Measurements from ENCODE around the gene PHLDB3. TPM values are rescaled to one million over a fixed set of nuclear protein-coding genes. Genes with fewer than 3 reads are reported as not detected.

The PHLDB3 gene
- total and polyA plus RNA-seq, 12 donors, result 4.0 to 10.0 (median 5.7) TPM

DNA sequence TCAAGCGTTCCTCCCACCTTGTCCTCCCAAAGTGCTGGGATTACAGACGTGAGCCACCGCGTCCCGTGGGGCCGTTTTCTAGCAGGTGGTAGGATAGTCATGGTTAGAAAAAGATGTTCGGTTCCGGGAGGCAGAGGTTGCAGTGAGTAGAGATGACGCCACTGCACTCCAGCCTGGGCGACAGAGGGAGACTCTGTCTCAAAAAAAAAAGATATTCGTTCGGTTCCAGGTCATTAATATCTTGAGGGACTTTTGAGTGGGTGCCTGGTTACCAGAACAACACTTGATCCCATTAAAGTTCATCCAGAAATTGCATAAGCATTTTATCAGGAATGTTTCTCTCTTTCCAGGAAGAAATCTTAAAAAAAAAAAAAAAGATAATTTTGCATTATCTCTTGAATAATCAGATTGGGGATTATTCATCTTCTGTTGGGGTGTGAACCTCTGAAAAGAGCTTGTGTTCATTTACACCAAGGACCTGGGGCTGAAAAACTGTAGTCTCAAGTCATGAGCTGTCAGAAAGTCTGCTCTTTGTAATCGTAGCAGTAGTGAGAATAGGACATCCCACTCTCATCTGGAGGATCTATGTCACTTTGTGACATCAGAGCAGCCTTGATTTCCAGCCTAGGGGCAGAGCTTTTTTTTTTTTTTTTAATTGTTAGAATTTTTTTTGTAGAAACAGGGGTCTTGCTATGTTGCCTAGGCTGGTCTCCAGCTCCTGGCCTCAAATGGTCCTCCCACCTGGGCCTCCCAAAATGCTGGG lies 23.5 kb upstream of the PHLDB3 start:
- Histone ChIP-seq H3K36me3 (peaks cover 0 to 2% (median 0%) of the 10 kb centered on the region in 9 donors), H3K27me3 (no peaks in the 10 kb centered on the region), H3K4me3 (peak overlapping the region in 9 of 10 donors; percentile 76 to 100 (median 91)), H3K9me3 (no peaks in the 10 kb centered on the region), H3K4me1 (peaks cover 0 to 49% (median 40%) of the 10 kb centered on the region in 9 donors), H3K27ac (peak overlapping the region in 9 of 10 donors; percentile 78 to 88 (median 84))
- peak in 1 of 2 donors; percentile 43 for DNase-seq
- intact Hi-C loops (cut with DNase I), result no loop called here
- peak in 3 of 9 donors; percentile 19 to 26 (median 25) for TF ChIP-seq CTCF (IDR thresholded peaks at IDR 0.05)
- 33 to 35% methylated on average over 13 of the region's 13 CpGs for WGBS, 2 donors
- ATAC-seq, result peak in 2 of 8 donors; percentile 5 to 23

GRCh38 chr19:43526884-43527859 lies 22.6 kb upstream of the PHLDB3 start, which contains the start of gene ETHE1:
TSS of gene ETHE1 (minus strand) at chr19:43527201. CDS start at chr19:43527177, 24 bp downstream.
- H3K9me3 ChIP-seq, result no peaks in the 10 kb centered on the region
- peak in 3 of 9 donors; percentile 8 to 12 (median 11) for TF ChIP-seq CTCF (IDR thresholded peaks at IDR 0.05)
- H3K27me3 ChIP-seq, result no peaks in the 10 kb centered on the region
- peak within 1 kb of the TSS; percentile 45 to 100 (median 90) for H3K4me3 ChIP-seq
- ATAC-seq (peak; percentile 92 to 95 (median 94)), DNase-seq (peak; percentile 85 to 89)
- H3K27ac ChIP-seq, result peak within 1 kb of the TSS; percentile 41 to 88 (median 84)
- 4% methylated on average over 53 to 54 of the region's 54 CpGs for WGBS, 2 donors
- peaks cover 0 to 8% (median 0%) of the 10 kb centered on the region in 9 donors for H3K36me3 ChIP-seq
- peaks cover 0 to 42% (median 35%) of the 10 kb centered on the region in 9 donors for H3K4me1 ChIP-seq
- intact Hi-C loops (cut with DNase I), result no loop called here

DNA sequence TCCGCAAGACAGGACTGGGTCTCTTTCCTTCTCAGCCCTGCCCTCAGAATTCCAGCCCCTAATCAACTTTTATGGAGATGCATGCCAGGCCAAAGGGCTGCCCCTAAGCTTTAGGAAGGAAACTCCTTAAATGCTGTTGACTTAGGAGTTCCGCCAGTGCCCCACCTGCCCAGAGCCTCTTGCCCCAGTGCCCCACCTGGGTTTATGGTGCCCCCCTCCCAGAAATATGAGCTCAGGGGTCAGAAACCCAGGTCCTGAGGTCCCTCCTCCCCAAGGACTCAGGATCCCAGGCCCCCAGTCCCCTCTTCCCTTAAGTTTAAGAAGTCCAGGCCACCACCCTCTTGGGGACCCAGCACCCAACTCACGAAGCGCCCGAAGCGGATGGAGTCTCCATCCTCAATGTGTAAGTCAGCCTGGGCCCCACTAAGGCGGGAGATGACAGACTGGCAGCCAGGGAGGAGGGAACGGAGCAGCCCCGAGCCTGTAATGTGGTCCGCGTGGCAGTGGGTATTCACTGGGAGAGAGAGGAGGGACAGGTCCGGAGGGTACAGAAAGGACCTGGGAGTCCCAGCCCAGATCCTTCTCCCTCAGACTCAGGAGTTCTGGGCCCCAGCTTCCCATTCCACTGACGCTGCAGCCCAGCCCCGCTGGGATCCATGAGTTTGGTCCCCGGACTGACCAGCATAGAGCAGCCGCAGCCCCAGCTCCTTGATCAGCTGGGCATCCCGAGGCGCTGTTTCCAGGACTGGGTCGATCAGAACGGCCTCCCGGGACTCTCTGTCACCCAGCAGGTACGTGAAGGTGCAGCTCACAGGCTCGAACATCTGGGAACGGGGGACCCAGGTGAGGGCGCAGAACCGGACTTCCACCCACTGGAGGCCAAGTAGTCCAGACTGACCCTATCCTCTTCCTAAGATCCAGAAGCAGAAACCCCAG lies 21.6 kb upstream of the PHLDB3 start:
- Histone ChIP-seq H3K4me1 (peaks cover 0 to 39% (median 33%) of the 10 kb centered on the region in 9 donors), H3K27ac (peak overlapping the region in 8 of 10 donors; percentile 78 to 88 (median 84)), H3K4me3 (peak overlapping the region; percentile 45 to 100 (median 90)), H3K27me3 (no peaks in the 10 kb centered on the region), H3K9me3 (no peaks in the 10 kb centered on the region), H3K36me3 (peaks cover 0 to 11% (median 0%) of the 10 kb centered on the region in 9 donors)
- intact Hi-C loops (cut with DNase I), result no loop called here
- no peak for TF ChIP-seq CTCF (IDR thresholded peaks at IDR 0.05)
- ATAC-seq, result peak; percentile 4 to 54 (median 34)
- WGBS, 2 donors, result 7 to 8% methylated on average over 26 of the region's 26 CpGs
- no peak for DNase-seq
